Ishikawa (cell line): ENCODE results near the gene FER.
A peak's percentile ranks its signal among the peaks of the same experiment; 100 is the strongest.

Source experiments
- CEBPB ChIP-seq: IDR thresholded peaks from 2 replicates; pipeline ENCODE4 v1.6.1; 2012
- CREB1 ChIP-seq: IDR thresholded peaks from 2 replicates; pipeline ENCODE4 v1.6.1; 2012; ENCODE audit warnings: low read depth
- EGR1 ChIP-seq: IDR thresholded peaks from 2 replicates; pipeline ENCODE4 v1.6.1; 2012
- EP300 ChIP-seq: IDR thresholded peaks from 2 replicates; pipeline ENCODE4 v1.6.1; 2012; ENCODE audit warnings: borderline replicate concordance
- FOXM1 ChIP-seq: IDR thresholded peaks from 2 replicates; pipeline ENCODE4 v1.6.1; 2012; ENCODE audit warnings: low read depth, borderline replicate concordance
- NFIC ChIP-seq: IDR thresholded peaks from 2 replicates; pipeline ENCODE4 v1.6.1; 2012
- RAD21 ChIP-seq: IDR thresholded peaks from 2 replicates; pipeline ENCODE4 v1.6.1; 2012; ENCODE audit warnings: low read depth
- REST ChIP-seq: IDR thresholded peaks from 2 replicates; pipeline ENCODE4 v1.6.1; 2012; ENCODE audit warnings: low read depth, mild to moderate bottlenecking
- TAF1 ChIP-seq: IDR thresholded peaks from 2 replicates; pipeline ENCODE4 v1.6.1; 2012; ENCODE audit warnings: low read depth, mild to moderate bottlenecking
- TCF12 ChIP-seq: IDR thresholded peaks from 2 replicates; pipeline ENCODE4 v1.6.1; 2012; ENCODE audit warnings: low read depth
- TEAD4 ChIP-seq: IDR thresholded peaks from 2 replicates; pipeline ENCODE4 v1.6.1; 2012
- USF1 ChIP-seq: IDR thresholded peaks from 2 replicates; pipeline ENCODE4 v1.6.1; 2012
- YY1 ChIP-seq: IDR thresholded peaks from 2 replicates; pipeline ENCODE4 v1.6.1; 2012; ENCODE audit warnings: low read depth
- ZBTB7A ChIP-seq: IDR thresholded peaks from 2 replicates; pipeline ENCODE4 v1.6.1; 2012; ENCODE audit warnings: low read depth
- TF ChIP-seq, protein P1 (sequence below): IDR thresholded peaks from 2 replicates; pipeline ENCODE4 v1.6.1; 2012

Gene FER

DNA sequence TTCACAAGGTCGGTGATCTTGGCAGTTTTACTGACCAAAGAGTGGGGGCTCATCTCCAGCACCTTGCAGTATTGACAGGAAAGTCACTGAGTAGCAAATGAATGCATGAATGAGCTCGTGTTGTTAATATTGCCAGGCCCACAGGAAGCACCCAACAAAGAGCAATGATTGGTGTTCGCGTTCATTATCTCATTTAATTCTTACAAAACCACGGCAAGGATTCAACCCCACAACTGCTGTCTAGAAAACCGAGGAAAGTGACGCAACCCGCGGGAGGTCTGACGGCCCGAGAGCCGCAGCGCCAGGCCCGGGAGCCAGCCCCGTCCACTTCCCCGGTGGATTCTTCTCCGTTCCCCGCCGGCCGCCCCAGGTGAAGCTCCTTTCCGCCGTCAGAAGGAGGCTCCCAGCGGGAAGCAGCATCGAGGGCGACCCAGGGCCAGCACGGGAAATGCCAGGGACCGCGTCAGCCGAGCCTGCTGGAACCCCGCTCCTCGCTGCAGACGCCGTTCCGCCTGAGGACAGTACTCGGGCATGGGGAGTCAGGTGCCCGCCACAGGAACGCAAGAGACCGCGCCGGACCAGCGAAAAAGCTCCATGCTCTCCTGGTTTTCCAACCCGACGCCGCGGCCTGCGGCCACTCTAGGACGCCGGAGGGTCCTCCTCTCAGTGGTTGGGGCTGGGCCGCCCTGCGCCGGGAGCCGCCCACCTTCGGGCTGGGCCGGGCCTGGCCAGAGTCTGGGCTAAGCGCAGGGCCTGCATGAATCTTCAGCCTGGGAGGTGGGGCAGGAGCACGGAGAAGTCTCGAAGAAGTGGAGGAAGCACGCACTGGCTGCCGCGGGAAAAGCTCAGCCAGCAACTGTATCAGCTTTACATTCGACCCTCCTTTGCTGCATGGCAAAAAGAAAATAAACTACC is 19.8 kb upstream of the FER start:
- TF ChIP-seq CREB1 (no peak), YY1 (peak; percentile 68), NFIC (no peak), TCF12 (peak; percentile 65), EGR1 (no peak), RAD21 (peak; percentile 17; the same call in 1 of the 2 replicates), CEBPB (peak; percentile 43; the same call in 1 of the 2 replicates), USF1 (no peak), TEAD4 (0 out of 2 replicates have a peak, but pooled peaks have one; percentile 51), ZBTB7A (no peak), TAF1 (peak; percentile 95), FOXM1 (no peak), REST (no peak), EP300 (no peak)
- TF ChIP-seq, protein P1, sequence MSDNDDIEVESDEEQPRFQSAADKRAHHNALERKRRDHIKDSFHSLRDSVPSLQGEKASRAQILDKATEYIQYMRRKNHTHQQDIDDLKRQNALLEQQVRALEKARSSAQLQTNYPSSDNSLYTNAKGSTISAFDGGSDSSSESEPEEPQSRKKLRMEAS, result peak; percentile 91

GRCh38 chr5:108728566-108729241 is 19.0 kb upstream of the FER start:
- no peak for TF ChIP-seq RAD21
- TF ChIP-seq YY1, result no peak
- TF ChIP-seq, protein P1, result no peak
- TF ChIP-seq EP300, result no peak
- no peak for TF ChIP-seq ZBTB7A
- no peak for TF ChIP-seq TEAD4
- TF ChIP-seq TAF1, result no peak
- no peak for TF ChIP-seq CEBPB
- no peak for TF ChIP-seq CREB1
- TF ChIP-seq NFIC, result no peak
- TF ChIP-seq EGR1, result no peak
- TF ChIP-seq USF1, result no peak

- TF ChIP-seq, protein P1, result no peak
- TF ChIP-seq FOXM1 (no peak), CEBPB (peak; percentile 89)
These were observed 18.5 kb upstream of the FER start for GRCh38 chr5:108729242-108729615.

DNA sequence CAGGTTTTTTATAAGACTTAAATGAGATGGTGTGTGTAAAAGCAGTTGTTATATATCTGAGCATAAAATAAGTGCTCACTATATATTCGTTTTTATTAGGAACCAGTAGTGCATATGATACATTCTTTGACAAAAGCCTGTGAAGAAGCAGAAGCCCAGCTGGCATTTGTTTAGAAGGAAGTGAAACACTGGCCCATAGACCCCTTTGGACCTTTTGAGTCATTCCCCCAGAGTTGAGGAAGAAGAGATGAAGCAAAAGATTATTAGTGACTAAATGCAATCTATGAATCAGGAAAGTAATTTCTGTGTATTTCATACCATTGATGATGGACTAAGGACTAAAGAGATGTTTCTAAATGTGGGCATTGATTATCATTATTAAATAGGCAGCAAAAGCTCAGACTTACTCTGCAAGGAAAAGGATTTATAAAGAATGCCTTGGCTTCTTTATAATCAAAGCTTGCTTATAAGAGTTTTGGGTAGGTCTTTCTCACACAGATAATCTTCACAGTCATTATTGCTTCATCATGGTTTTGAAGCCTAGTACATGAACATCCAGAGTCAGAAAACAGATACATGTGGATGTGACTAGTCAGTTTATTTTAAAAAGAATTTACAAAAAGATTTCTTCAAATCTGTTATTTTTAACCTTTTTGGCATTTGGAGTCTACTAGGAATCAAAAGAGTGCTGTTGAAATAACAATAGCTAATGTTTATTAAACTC is 16.9 kb upstream of the FER start:
- TF ChIP-seq ZBTB7A (no peak), CREB1 (no peak), TCF12 (no peak), NFIC (no peak)

- no peak for TF ChIP-seq REST
- no peak for TF ChIP-seq CREB1
- no peak for TF ChIP-seq TAF1
- TF ChIP-seq YY1, result no peak
- TF ChIP-seq EP300, result no peak
- TF ChIP-seq TCF12, result no peak
- no peak for TF ChIP-seq EGR1
- no peak for TF ChIP-seq CEBPB
These were observed 11.9 kb upstream of the FER start for GRCh38 chr5:108735790-108736189.
